ENCODE data around the gene MICU1. TPM values are rescaled to one million over a fixed set of nuclear protein-coding genes. Genes with fewer than 3 reads are reported as not detected.
"Not testable (repeated sequence)": the region's sequence is repeated elsewhere in the genome, so short reads cannot be mapped to it uniquely, and the experiment has no call there.

MICU1 gene
- polyA plus RNA-seq, 3 donors: 75.6 to 83.9 (median 77.1) TPM

- DNase-seq (ENCODE audit: extremely low read depth in 1 of 11, low read depth in 9 of 11, low spot score in 4 of 11): no peak
Measured at GRCh38 chr10:72483471-72483870, 142.4 kb downstream of the MICU1 start.

GRCh38 chr10:72480861-72481260 lies 145.0 kb downstream of the MICU1 start:
- no peak for DNase-seq (ENCODE audit: extremely low read depth in 1 of 11, low read depth in 9 of 11, low spot score in 4 of 11)

- no peak for DNase-seq (ENCODE audit: extremely low read depth in 1 of 11, low read depth in 9 of 11, low spot score in 4 of 11)
Measured at GRCh38 chr10:72477463-72477862, 148.4 kb downstream of the MICU1 start.

- DNase-seq (ENCODE audit: extremely low read depth in 1 of 11, low read depth in 9 of 11, low spot score in 4 of 11): no peak
Measured at GRCh38 chr10:72472306-72472705, 153.6 kb downstream of the MICU1 start.

- no peak for DNase-seq (ENCODE audit: extremely low read depth in 1 of 11, low read depth in 9 of 11, low spot score in 4 of 11)
Measured at GRCh38 chr10:72470666-72471065, 155.2 kb downstream of the MICU1 start.

- not testable (repeated sequence) for DNase-seq (ENCODE audit: extremely low read depth in 1 of 11, low read depth in 9 of 11, low spot score in 4 of 11)
Measured at GRCh38 chr10:72467064-72467463, 158.8 kb downstream of the MICU1 start.

GRCh38 chr10:72466018-72466417 lies 159.9 kb downstream of the MICU1 start:
- no peak for DNase-seq (ENCODE audit: extremely low read depth in 1 of 11, low read depth in 9 of 11, low spot score in 4 of 11)

GRCh38 chr10:72464438-72464837 lies 161.4 kb downstream of the MICU1 start:
- DNase-seq (ENCODE audit: extremely low read depth in 1 of 11, low read depth in 9 of 11, low spot score in 4 of 11): no peak

GRCh38 chr10:72462261-72462660 lies 163.6 kb downstream of the MICU1 start:
- no peak for DNase-seq (ENCODE audit: extremely low read depth in 1 of 11, low read depth in 9 of 11, low spot score in 4 of 11)

GRCh38 chr10:72461085-72461484 lies 164.8 kb downstream of the MICU1 start:
- peak in 1 of 11 donors; percentile 3 for DNase-seq (ENCODE audit: extremely low read depth in 1 of 11, low read depth in 9 of 11, low spot score in 4 of 11)

GRCh38 chr10:72460284-72460876 lies 165.5 kb downstream of the MICU1 start:
- DNase-seq (ENCODE audit: extremely low read depth in 1 of 11, low read depth in 9 of 11, low spot score in 4 of 11): no peak

GRCh38 chr10:72459301-72459700 lies 166.6 kb downstream of the MICU1 start:
- DNase-seq (ENCODE audit: extremely low read depth in 1 of 11, low read depth in 9 of 11, low spot score in 4 of 11): no peak

- no peak for DNase-seq (ENCODE audit: extremely low read depth in 1 of 11, low read depth in 9 of 11, low spot score in 4 of 11)
Measured at GRCh38 chr10:72455889-72456595, 169.8 kb downstream of the MICU1 start.

- no peak for DNase-seq (ENCODE audit: extremely low read depth in 1 of 11, low read depth in 9 of 11, low spot score in 4 of 11)
Measured at GRCh38 chr10:72449941-72450441, 175.9 kb downstream of the MICU1 start.

GRCh38 chr10:72445851-72446250 lies 180.0 kb downstream of the MICU1 start:
- DNase-seq (ENCODE audit: extremely low read depth in 1 of 11, low read depth in 9 of 11, low spot score in 4 of 11): no peak

GRCh38 chr10:72442969-72443368 lies 182.9 kb downstream of the MICU1 start:
- not testable (repeated sequence) for DNase-seq (ENCODE audit: extremely low read depth in 1 of 11, low read depth in 9 of 11, low spot score in 4 of 11)

GRCh38 chr10:72435570-72435969 lies 190.3 kb downstream of the MICU1 start:
- DNase-seq (ENCODE audit: extremely low read depth in 1 of 11, low read depth in 9 of 11, low spot score in 4 of 11): no peak

- not testable (repeated sequence) for DNase-seq (ENCODE audit: extremely low read depth in 1 of 11, low read depth in 9 of 11, low spot score in 4 of 11)
Measured at GRCh38 chr10:72430936-72431335, 194.9 kb downstream of the MICU1 start.

GRCh38 chr10:72429931-72430330 lies 195.9 kb downstream of the MICU1 start:
- DNase-seq (ENCODE audit: extremely low read depth in 1 of 11, low read depth in 9 of 11, low spot score in 4 of 11): no peak

- peak in 5 of 11 donors; percentile 4 to 17 (median 11) for DNase-seq (ENCODE audit: extremely low read depth in 1 of 11, low read depth in 9 of 11, low spot score in 4 of 11)
Measured at GRCh38 chr10:72426986-72427385, 198.9 kb downstream of the MICU1 start.

GRCh38 chr10:72425133-72425532 lies 200.7 kb downstream of the MICU1 start:
- DNase-seq (ENCODE audit: extremely low read depth in 1 of 11, low read depth in 9 of 11, low spot score in 4 of 11): peak in 2 of 11 donors; percentile 4
